Activated CD4-positive, alpha-beta T cell treated with anti-CD3 and anti-CD28 coated beads for 36 hours (primary cell): ENCODE data around the gene ZNF154. TPM values are rescaled to one million over a fixed set of nuclear protein-coding genes. Genes with fewer than 3 reads are reported as not detected.

Source experiments
- ATAC-seq: fragments of 200-7000 bp; cut with Tn5 transposase; one replicate; pipeline ENCODE4 v1.10.0; 2021; ENCODE audit warnings: mild to moderate bottlenecking, moderate library complexity
- CTCF ChIA-PET: fragments of 350-600 bp; sonication (Branson Sonifier 250); formaldehyde crosslinking; loops from one replicate; lab custom pipeline; 2021; ENCODE audit warnings: antibody characterized with exemption; lab: Charles Lee
- POLR2A ChIA-PET: fragments of 350-600 bp; sonication (Branson Sonifier 250); formaldehyde crosslinking; loops from one replicate; lab custom pipeline; 2021; ENCODE audit warnings: antibody characterized with exemption, inconsistent platforms; lab: Charles Lee
- DNase-seq: peaks from one replicate; pipeline ENCODE4 v3.0.0-alpha.2; 2020
- H3K27ac Mint-ChIP-seq: one replicate; pipeline ENCODE4 v1.8.0; 2021; ENCODE audit warnings: mixed read lengths
- H3K27me3 Mint-ChIP-seq: one replicate; pipeline ENCODE4 v1.8.0; 2021; ENCODE audit warnings: mixed read lengths
- H3K36me3 Mint-ChIP-seq: one replicate; pipeline ENCODE4 v1.8.0; 2021; ENCODE audit warnings: low read depth, mixed read lengths
- H3K4me1 Mint-ChIP-seq: one replicate; pipeline ENCODE4 v1.8.0; 2021; ENCODE audit warnings: mixed read lengths
- H3K4me3 Mint-ChIP-seq: one replicate; pipeline ENCODE4 v1.8.0; 2021; ENCODE audit warnings: mild to moderate bottlenecking, moderate library complexity, mixed read lengths
- H3K9me3 Mint-ChIP-seq: one replicate; pipeline ENCODE4 v1.8.0; 2021; ENCODE audit warnings: low read depth, mixed read lengths
- intact Hi-C, 2 experiments: fragments of 100-400 bp; cut with DNase I in 1 of 2; cut with micrococcal nuclease in 1 of 2; formaldehyde crosslinking; loops; one replicate each; pipeline versions ENCODE4 v1.14.2 to v1.15.1; 2022 to 2024; cut with DNase I, micrococcal nuclease
- total RNA-seq, 2 experiments: library from RNA; stranded (reverse); gene quantifications; one replicate each; pipeline ENCODE4 v1.2.3, GENCODE V29; 2021

Gene ZNF154
- total RNA-seq, 2 experiments from 2014 or later = 4.4 to 5.0 TPM

- Mint-ChIP-seq H3K27ac (no peak overlapping the region), H3K4me1 (peaks cover 4% of the 10 kb centered on the region), H3K4me3 (no peak overlapping the region), H3K9me3 (peaks cover 63% of the 10 kb centered on the region), H3K27me3 (no peaks in the 10 kb centered on the region), H3K36me3 (peaks cover 77% of the 10 kb centered on the region)
- ATAC-seq (no peak), DNase-seq (no peak)
- CTCF ChIA-PET = no interaction called here
- intact Hi-C loops = loop anchor here in 1 of 2 experiments (10.0 kb wide), 1 partner anchor 615 kb away; no protein-coding TSS in a partner anchor
- POLR2A ChIA-PET = no interaction called here
These were observed 11.0 kb upstream of the ZNF154 start for GRCh38 chr19:57719901-57720519.

DNA sequence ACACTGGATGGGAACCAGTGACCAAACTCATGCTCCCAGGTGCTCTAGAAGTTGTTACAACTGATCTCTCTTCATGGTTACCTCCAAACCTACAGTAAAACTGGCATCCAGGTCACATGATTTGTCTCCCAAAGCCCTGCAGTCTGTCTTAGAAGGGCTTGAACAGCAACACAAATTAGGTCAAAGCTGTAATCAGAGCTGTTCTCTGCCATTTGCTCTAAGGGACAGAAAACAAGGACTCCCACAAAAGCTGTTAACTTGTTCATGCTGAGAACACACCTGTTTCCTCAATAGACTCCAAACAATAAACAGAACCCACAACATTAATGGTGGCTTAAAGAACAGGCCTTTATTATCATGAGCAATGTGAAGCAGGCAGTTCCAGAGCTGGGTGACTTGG is 10.4 kb upstream of the ZNF154 start:
- H3K4me1 Mint-ChIP-seq = peaks cover 2% of the 10 kb centered on the region
- H3K27me3 Mint-ChIP-seq = no peaks in the 10 kb centered on the region
- DNase-seq (no peak), ATAC-seq (no peak)
- no peak overlapping the region for H3K4me3 Mint-ChIP-seq
- H3K36me3 Mint-ChIP-seq = peaks cover 77% of the 10 kb centered on the region
- H3K9me3 Mint-ChIP-seq = peaks cover 64% of the 10 kb centered on the region
- POLR2A ChIA-PET = no interaction called here
- intact Hi-C loops = no loop called here
- CTCF ChIA-PET = no interaction called here
- H3K27ac Mint-ChIP-seq = no peak overlapping the region

DNA sequence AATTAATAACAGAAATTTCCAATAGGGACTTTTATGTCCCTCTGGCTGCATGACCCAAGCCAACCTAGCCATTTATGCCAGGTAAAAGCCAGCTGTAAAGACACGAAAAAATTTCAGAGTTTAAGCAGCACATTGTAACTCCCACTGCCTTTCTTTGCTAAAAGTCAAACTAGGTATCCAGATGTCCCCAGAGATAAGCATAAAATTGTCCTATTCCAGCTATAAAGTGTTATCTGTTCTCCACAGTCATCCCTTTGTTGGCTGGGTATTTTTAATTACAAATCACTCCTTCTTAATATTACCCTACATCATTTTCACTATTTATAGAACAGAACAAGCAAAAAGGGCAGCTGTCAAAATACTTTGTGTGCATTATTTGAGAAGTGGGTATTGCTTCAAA is 3.2 kb upstream of the ZNF154 start:
- CTCF ChIA-PET = no interaction called here
- Mint-ChIP-seq H3K27ac (no peak overlapping the region), H3K4me1 (peaks cover 16% of the 10 kb centered on the region), H3K36me3 (peaks cover 49% of the 10 kb centered on the region), H3K9me3 (peaks cover 41% of the 10 kb centered on the region), H3K4me3 (no peak overlapping the region), H3K27me3 (no peaks in the 10 kb centered on the region)
- POLR2A ChIA-PET = interaction anchor here (0.6 kb wide), 1 partner anchor 17 kb away, joined by 5 read pairs; no protein-coding TSS in a partner anchor
- DNase-seq (no peak), ATAC-seq (no peak)
- intact Hi-C loops = no loop called here

GRCh38 chr19:57709616-57710015 is 612 bp upstream of the ZNF154 start:
- peaks cover 54% of the 10 kb centered on the region for H3K36me3 Mint-ChIP-seq
- no peak overlapping the region for H3K4me3 Mint-ChIP-seq
- H3K27me3 Mint-ChIP-seq = no peaks in the 10 kb centered on the region
- no peak for ATAC-seq
- H3K9me3 Mint-ChIP-seq = peaks cover 39% of the 10 kb centered on the region
- ChIA-PET CTCF (interaction anchor here (0.7 to 1.3 kb wide), 2 partner anchors 16 to 233 kb away, joined by 3 read pairs; no protein-coding TSS in a partner anchor), POLR2A (interaction anchor here (0.9 to 1.0 kb wide), 4 partner anchors 28 to 320 kb away, joined by 3 to 7 read pairs (median 4); partner anchors contain the start of genes ZNF548, ZNF551 and ZNF587)
- H3K27ac Mint-ChIP-seq = peak overlapping the region; percentile 87
- H3K4me1 Mint-ChIP-seq = peaks cover 26% of the 10 kb centered on the region
- no peak for DNase-seq
- intact Hi-C loops = loop anchor here (1.0 to 2.0 kb wide), 3 partner anchors 17 to 29 kb away; partner anchors contain the start of genes ZNF671 (in 2 of the 2) and ZNF551 (in 1 of the 2)

DNA sequence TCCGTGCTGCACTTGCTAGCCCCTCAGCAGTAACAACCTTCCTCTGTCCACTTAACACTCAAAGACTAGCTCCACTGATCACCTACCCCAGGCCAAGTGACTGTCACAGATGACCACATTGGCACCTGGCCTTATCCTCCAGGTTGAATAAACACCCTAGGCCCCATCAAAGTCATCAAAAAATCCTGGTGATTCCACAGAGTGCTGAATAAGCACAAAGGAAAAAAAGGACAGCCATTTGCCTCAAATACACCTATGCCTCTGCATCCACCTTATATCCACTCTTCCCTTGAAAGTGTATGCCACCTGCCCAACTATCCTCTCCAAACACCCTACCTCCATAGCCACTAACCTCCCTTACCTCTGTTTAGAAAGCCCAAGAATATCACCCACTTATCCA is 2.7 kb downstream of the ZNF154 start:
- no peaks in the 10 kb centered on the region for H3K27me3 Mint-ChIP-seq
- no peak for ATAC-seq
- ChIA-PET POLR2A (interaction anchor here (0.6 kb wide), 1 partner anchor 302 kb away, joined by 6 read pairs; no protein-coding TSS in a partner anchor), CTCF (no interaction called here)
- no peak for DNase-seq
- H3K4me3 Mint-ChIP-seq = no peak overlapping the region
- no peak overlapping the region for H3K27ac Mint-ChIP-seq
- peaks cover 26% of the 10 kb centered on the region for H3K4me1 Mint-ChIP-seq
- intact Hi-C loops = no loop called here
- H3K9me3 Mint-ChIP-seq = peaks cover 53% of the 10 kb centered on the region
- peaks cover 75% of the 10 kb centered on the region for H3K36me3 Mint-ChIP-seq

- intact Hi-C loops = no loop called here
- no peak overlapping the region for H3K4me3 Mint-ChIP-seq
- ChIA-PET CTCF (no interaction called here), POLR2A (no interaction called here)
- no peak for DNase-seq
- ATAC-seq = no peak
- peaks cover 61% of the 10 kb centered on the region for H3K9me3 Mint-ChIP-seq
- H3K27me3 Mint-ChIP-seq = no peaks in the 10 kb centered on the region
- H3K4me1 Mint-ChIP-seq = peaks cover 6% of the 10 kb centered on the region
- H3K27ac Mint-ChIP-seq = no peak overlapping the region
- peaks cover 92% of the 10 kb centered on the region for H3K36me3 Mint-ChIP-seq
These were observed 7.4 kb downstream of the ZNF154 start for GRCh38 chr19:57701625-57702024.

- intact Hi-C loops = no loop called here
- Mint-ChIP-seq H3K4me1 (peaks cover 2% of the 10 kb centered on the region), H3K4me3 (no peak overlapping the region), H3K27ac (no peak overlapping the region), H3K36me3 (peaks cover 84% of the 10 kb centered on the region), H3K27me3 (no peaks in the 10 kb centered on the region), H3K9me3 (peaks cover 62% of the 10 kb centered on the region)
- POLR2A ChIA-PET = no interaction called here
- no peak for ATAC-seq
- CTCF ChIA-PET = no interaction called here
- no peak for DNase-seq
These were observed 19.3 kb downstream of the ZNF154 start for GRCh38 chr19:57689750-57690149.

GRCh38 chr19:57688011-57688763 is 20.8 kb downstream of the ZNF154 start:
- CTCF ChIA-PET = no interaction called here
- H3K36me3 Mint-ChIP-seq = peaks cover 86% of the 10 kb centered on the region
- POLR2A ChIA-PET = no interaction called here

GRCh38 chr19:57687363-57688010 is 21.5 kb downstream of the ZNF154 start:
- ChIA-PET CTCF (no interaction called here), POLR2A (no interaction called here)
- no peak for ATAC-seq
- no peak overlapping the region for H3K4me3 Mint-ChIP-seq
- DNase-seq = no peak
- H3K4me1 Mint-ChIP-seq = peaks cover 22% of the 10 kb centered on the region
- intact Hi-C loops = loop anchor here in 1 of 2 experiments (1.0 kb wide), 1 partner anchor 45 kb away; no protein-coding TSS in a partner anchor
- peaks cover 86% of the 10 kb centered on the region for H3K36me3 Mint-ChIP-seq
- no peaks in the 10 kb centered on the region for H3K27me3 Mint-ChIP-seq
- H3K27ac Mint-ChIP-seq = no peak overlapping the region
- peaks cover 65% of the 10 kb centered on the region for H3K9me3 Mint-ChIP-seq

More at GRCh38 chr19:57688011-57688763, 20.8 kb downstream of the ZNF154 start:
- H3K4me1 Mint-ChIP-seq = peaks cover 15% of the 10 kb centered on the region
- DNase-seq = no peak
- intact Hi-C loops = no loop called here
- H3K27me3 Mint-ChIP-seq = no peaks in the 10 kb centered on the region
- H3K9me3 Mint-ChIP-seq = peaks cover 65% of the 10 kb centered on the region
- H3K27ac Mint-ChIP-seq = no peak overlapping the region
- ATAC-seq = no peak
- H3K4me3 Mint-ChIP-seq = no peak overlapping the region

GRCh38 chr19:57686727-57687126 is 22.3 kb downstream of the ZNF154 start:
- Mint-ChIP-seq H3K27me3 (no peaks in the 10 kb centered on the region), H3K27ac (no peak overlapping the region), H3K4me3 (no peak overlapping the region), H3K36me3 (peaks cover 93% of the 10 kb centered on the region), H3K9me3 (peaks cover 67% of the 10 kb centered on the region), H3K4me1 (peaks cover 26% of the 10 kb centered on the region)
- intact Hi-C loops = loop anchor here in 1 of 2 experiments (1.0 kb wide), 1 partner anchor 44 kb away; no protein-coding TSS in a partner anchor
- DNase-seq (no peak), ATAC-seq (no peak)
- ChIA-PET CTCF (no interaction called here), POLR2A (no interaction called here)

DNA sequence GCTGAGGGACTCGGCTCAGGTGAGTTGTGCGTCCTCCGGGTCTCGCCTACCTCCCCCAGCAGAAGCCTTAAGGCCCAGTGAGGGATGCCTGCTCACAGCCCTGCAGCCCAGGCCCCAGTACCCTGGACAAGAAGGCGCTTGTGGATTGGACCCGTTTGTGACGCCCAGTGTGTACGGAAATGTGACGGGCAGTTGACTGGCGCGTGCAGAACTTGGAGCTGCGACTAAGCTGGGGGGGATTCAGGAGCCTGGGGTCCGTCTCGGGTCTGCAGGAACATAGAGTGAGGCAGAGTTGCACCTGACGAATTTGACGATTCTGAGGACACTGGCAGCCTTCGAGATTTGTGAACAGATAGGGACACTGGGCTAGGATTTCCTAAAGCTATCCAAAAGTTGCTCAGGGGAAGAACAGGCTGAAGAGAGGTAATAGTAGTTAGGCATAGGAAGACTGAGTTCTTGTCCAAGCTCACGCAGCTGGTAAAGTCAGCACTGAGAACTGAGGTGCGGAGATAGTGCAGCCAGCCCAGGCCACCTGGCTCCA is 26.7 kb downstream of the ZNF154 start:
- no peak for DNase-seq
- Mint-ChIP-seq H3K4me3 (peak overlapping the region; percentile 85), H3K27ac (peak overlapping the region; percentile 93), H3K27me3 (peaks cover under 1% of the 10 kb centered on the region), H3K9me3 (peaks cover 50% of the 10 kb centered on the region), H3K4me1 (peaks cover 31% of the 10 kb centered on the region), H3K36me3 (peaks cover 57% of the 10 kb centered on the region)
- intact Hi-C loops = loop anchor here in 1 of 2 experiments (5.0 kb wide), 1 partner anchor 265 kb away; the partner anchor contains the start of gene ZNF256
- ATAC-seq = no peak
- ChIA-PET CTCF (interaction anchor here (0.6 to 1.3 kb wide), 6 partner anchors 9 to 320 kb away, joined by 3 to 5 read pairs (median 4); partner anchors contain the start of gene ZNF606), POLR2A (interaction anchor here (0.9 to 1.6 kb wide), 3 partner anchors 27 to 87 kb away, joined by 4 to 7 read pairs (median 6); partner anchors contain the start of genes ZNF154 and ZNF671)
